ENCODE measurements around the gene CAMK2N2. TPM values are rescaled to one million over a fixed set of nuclear protein-coding genes. Genes with fewer than 3 reads are reported as not detected.

Gene CAMK2N2
- total RNA-seq, 1 donor from 2014 or later = not detected

DNA sequence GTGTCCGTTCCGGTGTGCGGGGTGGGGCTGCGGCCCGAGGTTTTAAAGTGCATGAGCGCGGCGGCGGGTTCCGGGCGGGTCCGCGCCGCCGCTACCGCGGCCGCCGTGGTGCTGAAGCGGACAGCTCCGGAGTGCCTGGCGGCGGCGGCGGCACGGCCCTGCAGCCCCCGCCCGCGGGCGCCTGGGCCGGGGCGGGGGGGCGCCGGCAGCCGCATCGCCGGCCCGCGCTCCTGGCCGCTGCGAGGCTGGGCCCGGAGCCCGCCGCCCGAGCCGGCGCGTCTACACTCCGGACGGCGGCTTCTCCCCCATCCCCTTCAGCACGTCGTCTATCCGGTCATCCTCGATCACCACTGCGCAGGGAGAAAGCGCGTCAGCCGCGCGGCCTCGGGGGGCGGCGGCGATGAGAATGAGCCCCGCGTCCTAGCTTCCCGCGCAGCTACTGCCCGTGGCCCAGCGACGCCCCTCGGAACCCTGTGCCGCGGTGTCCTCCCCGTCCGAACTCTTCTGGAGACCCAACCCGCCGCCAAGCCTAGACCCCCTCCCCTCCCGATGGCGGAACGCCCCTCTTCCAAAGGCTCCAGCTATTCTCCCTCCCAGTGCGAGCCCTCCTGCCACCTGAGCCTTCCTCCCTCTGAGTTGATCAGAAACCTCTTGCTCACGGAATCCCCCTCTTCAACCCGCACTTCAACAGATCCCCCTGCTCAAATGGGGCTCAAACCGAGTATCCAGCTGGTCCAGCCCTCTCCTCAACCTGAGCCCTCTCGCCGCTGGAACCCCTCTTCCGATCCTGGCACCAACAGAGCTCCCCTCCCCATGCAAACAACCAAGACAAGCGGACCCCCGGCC, 1.3 kb downstream of the CAMK2N2 start:
- intact Hi-C loops (cut with DNase I) = no loop called here
- peak; percentile 62 to 66 for ATAC-seq
- H3K9me3 ChIP-seq = no peaks in the 10 kb centered on the region
- TF ChIP-seq, protein P1, sequence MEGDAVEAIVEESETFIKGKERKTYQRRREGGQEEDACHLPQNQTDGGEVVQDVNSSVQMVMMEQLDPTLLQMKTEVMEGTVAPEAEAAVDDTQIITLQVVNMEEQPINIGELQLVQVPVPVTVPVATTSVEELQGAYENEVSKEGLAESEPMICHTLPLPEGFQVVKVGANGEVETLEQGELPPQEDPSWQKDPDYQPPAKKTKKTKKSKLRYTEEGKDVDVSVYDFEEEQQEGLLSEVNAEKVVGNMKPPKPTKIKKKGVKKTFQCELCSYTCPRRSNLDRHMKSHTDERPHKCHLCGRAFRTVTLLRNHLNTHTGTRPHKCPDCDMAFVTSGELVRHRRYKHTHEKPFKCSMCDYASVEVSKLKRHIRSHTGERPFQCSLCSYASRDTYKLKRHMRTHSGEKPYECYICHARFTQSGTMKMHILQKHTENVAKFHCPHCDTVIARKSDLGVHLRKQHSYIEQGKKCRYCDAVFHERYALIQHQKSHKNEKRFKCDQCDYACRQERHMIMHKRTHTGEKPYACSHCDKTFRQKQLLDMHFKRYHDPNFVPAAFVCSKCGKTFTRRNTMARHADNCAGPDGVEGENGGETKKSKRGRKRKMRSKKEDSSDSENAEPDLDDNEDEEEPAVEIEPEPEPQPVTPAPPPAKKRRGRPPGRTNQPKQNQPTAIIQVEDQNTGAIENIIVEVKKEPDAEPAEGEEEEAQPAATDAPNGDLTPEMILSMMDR (IDR thresholded peaks at IDR 0.05) = no peak
- no peaks in the 10 kb centered on the region for H3K36me3 ChIP-seq
- peaks cover 23% of the 10 kb centered on the region for H3K4me1 ChIP-seq
- H3K4me3 ChIP-seq = peak overlapping the region; percentile 59
- no peak overlapping the region for H3K27ac ChIP-seq
- DNase-seq = no peak
- H3K27me3 ChIP-seq (ENCODE audit: low read depth) = peaks cover 55% of the 10 kb centered on the region

DNA sequence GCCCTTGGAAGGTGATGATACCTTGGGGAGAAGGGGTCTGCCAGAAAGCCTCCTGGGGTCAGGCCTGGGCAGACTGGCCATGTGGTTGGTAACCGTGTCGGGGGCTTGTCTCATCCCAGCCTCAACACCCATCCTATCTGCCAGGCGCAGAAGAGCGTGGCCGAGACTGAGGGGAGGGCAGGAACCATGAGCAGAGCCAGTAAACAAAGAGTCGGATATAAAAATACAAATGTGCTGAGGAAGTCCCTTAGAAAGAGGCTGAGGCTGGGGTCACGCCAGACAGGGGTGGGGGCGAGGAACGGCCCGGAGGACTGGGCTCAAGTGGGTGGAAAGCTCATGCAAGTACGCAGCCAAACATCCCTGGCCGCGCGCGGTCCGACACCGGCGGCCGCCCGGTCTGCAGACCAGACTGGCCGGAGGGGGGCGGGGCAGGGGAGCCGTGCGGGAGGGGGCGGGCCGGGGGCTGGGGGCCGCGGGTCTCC, 1.9 kb downstream of the CAMK2N2 start:
- intact Hi-C loops (cut with DNase I) = no loop called here
- H3K36me3 ChIP-seq = no peaks in the 10 kb centered on the region
- H3K27ac ChIP-seq = no peak overlapping the region
- no peaks in the 10 kb centered on the region for H3K9me3 ChIP-seq
- DNase-seq (no peak), ATAC-seq (no peak)
- H3K27me3 ChIP-seq (ENCODE audit: low read depth) = peaks cover 51% of the 10 kb centered on the region
- TF ChIP-seq, protein P1 (IDR thresholded peaks at IDR 0.05) = no peak
- H3K4me3 ChIP-seq = no peak overlapping the region
- H3K4me1 ChIP-seq = peaks cover 23% of the 10 kb centered on the region

DNA sequence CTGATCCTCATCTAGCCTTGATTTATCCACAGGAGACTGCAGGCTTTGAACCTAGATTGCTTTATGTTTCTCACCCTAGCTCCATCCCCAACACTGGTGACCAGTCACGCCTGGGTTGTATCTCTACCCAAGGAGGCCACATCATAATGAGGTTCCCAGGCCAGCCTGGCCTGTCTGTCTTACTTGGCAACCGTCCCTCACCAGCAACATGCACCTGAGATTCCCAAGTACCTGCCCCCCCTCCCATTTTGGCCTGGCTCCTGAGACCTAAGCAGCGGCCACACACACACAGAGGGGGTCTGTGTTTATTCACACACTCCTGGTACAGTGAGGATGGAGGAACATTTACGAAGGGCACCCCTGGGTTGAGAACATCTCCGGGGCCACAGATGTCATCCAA, 2.4 kb downstream of the CAMK2N2 start:
- TF ChIP-seq, protein P1 (IDR thresholded peaks at IDR 0.05) = no peak
- intact Hi-C loops (cut with DNase I) = no loop called here
- Histone ChIP-seq H3K4me3 (no peak overlapping the region), H3K9me3 (no peaks in the 10 kb centered on the region), H3K36me3 (no peaks in the 10 kb centered on the region), H3K4me1 (peaks cover 23% of the 10 kb centered on the region), H3K27me3 (ENCODE audit: low read depth) (peaks cover 46% of the 10 kb centered on the region), H3K27ac (no peak overlapping the region)
- DNase-seq = no peak
- no peak for ATAC-seq

DNA sequence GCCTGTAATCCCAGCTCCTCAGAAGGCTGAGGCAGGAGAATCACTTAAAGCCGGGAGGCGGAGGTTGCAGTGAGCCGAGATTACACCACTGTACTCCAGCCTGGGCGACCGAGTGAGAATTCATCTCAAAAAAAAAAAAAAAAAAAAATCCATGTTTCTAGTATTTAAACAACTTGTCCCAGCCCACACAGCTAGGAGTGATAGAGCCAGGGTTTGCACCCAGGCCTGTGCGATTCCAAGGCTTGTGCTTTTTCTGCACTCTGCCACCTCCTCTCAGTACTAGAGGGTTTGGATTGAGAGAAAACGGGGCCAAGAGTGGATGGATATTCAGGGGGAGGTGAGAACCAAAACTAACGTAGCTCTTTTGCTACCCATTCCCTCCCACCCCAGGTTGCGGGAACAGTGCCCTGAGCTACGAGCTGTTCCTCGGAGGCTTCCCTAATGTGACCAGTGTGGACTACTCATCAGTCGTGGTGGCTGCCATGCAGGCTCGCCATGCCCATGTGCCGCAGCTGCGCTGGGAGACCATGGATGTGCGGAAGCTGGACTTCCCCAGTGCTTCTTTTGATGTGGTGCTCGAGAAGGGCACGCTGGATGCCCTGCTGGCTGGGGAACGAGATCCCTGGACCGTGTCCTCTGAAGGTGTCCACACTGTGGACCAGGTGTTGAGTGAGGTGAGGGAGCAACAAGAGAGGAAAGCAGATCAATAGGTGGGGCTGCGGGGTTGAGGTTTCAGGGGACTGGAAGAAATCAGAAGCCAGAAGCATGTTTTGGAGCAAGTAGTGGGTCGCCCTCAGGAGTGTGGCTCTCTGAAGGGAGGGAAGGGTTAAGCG, 4.1 kb downstream of the CAMK2N2 start:
- ATAC-seq = no peak
- TF ChIP-seq, protein P1 (IDR thresholded peaks at IDR 0.05) = no peak

DNA sequence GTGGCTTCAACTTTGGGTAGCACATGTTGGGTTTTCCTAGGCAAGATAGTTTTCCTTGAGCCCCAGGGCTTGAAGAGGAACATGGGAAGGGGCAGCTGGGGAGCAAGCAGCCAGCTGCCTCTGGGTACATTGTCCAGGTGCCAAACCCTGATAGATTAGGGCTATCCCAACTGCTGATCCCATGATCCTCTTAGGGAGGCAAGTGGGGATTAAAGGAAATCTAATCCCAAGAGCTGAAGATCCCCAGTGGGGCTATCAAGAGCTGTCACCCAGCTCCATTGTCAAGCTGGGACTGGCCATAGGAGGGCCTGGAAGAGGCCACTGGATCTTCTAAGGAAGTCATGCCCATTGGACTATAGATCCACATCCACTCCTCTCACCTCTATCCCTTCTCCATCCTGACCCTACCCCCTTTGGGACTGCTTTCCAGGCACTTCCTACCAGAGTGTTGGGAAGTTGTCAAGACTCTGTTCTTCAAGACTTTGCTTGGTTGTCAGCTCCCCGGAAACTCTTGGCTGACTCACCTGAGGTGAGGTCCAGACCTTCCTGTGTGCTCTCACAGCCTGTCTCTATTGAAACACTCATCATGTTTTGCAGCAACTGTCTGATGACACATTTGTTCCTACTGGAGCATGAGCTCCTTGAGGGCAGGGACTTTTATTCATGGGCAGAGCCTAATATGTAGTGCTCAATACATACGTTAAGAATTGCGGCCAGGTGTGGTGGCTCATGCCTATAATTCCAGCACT, 5.9 kb downstream of the CAMK2N2 start:
- H3K36me3 ChIP-seq = no peaks in the 10 kb centered on the region
- H3K4me1 ChIP-seq = peaks cover 7% of the 10 kb centered on the region
- no peaks in the 10 kb centered on the region for H3K9me3 ChIP-seq
- no peak overlapping the region for H3K27ac ChIP-seq
- TF ChIP-seq, protein P1 (IDR thresholded peaks at IDR 0.05) = no peak
- H3K4me3 ChIP-seq = no peak overlapping the region
- no peak for DNase-seq
- peaks cover 17% of the 10 kb centered on the region for H3K27me3 ChIP-seq (ENCODE audit: low read depth)
- intact Hi-C loops (cut with DNase I) = no loop called here
- ATAC-seq = no peak

More for the DNA sequence above, 4.1 kb downstream of the CAMK2N2 start:
- intact Hi-C loops (cut with DNase I) = no loop called here
- Histone ChIP-seq H3K27ac (no peak overlapping the region), H3K36me3 (no peaks in the 10 kb centered on the region), H3K4me3 (no peak overlapping the region), H3K9me3 (no peaks in the 10 kb centered on the region), H3K4me1 (peaks cover 19% of the 10 kb centered on the region), H3K27me3 (ENCODE audit: low read depth) (peaks cover 31% of the 10 kb centered on the region)
- DNase-seq = no peak

Data from lower lobe of right lung (tissue), 2 donors.